K562 (cell line): ENCODE data around the gene SPPL2C. TPM values are rescaled to one million over a fixed set of nuclear protein-coding genes. Genes with fewer than 3 reads are reported as not detected.

Experiments
- ARHGAP35 ChIP-seq: fragments of 450-650 bp; IDR thresholded peaks from 2 replicates; pipeline ENCODE4 v1.6.1; 2018; ENCODE audit not compliant: partially characterized antibody
- ETS2 ChIP-seq: IDR thresholded peaks from 2 replicates; pipeline ENCODE4 v1.6.1; 2016; ENCODE audit warnings: borderline replicate concordance, missing genetic modification characterization, mild to moderate bottlenecking, moderate library complexity, missing compliant biosample characterization; ENCODE audit not compliant: poor library complexity, severe bottlenecking
- FOXJ2 ChIP-seq: fragments of 200-800 bp; sonication (Bioruptor generic); IDR thresholded peaks from 2 replicates; pipeline ENCODE4 v1.6.1; 2016; ENCODE audit warnings: missing genetic modification characterization, missing compliant biosample characterization
- GATA2 ChIP-seq: sonication (generic); formaldehyde crosslinking; IDR thresholded peaks from 2 replicates; pipeline ENCODE4 v1.4.0; 2020; ENCODE audit warnings: mild to moderate bottlenecking, missing genetic modification reagents
- KDM5B ChIP-seq: fragments of 200-600 bp; sonication (generic); IDR thresholded peaks from 2 replicates; pipeline ENCODE4 v1.6.1; 2012; ENCODE audit warnings: low read depth, mild to moderate bottlenecking, moderate library complexity, low read length, control low read depth, inconsistent platforms; ENCODE audit not compliant: insufficient replicate concordance
- MAFG ChIP-seq: fragments of 450-650 bp; conservative IDR thresholded peaks from 2 replicates; pipeline ENCODE4 v1.6.1; 2016; ENCODE audit warnings: missing genetic modification characterization, missing compliant biosample characterization
- MLLT1 ChIP-seq, 2 experiments: fragments of 450-650 bp; IDR thresholded peaks; 2 replicates each; pipeline ENCODE4 v1.6.1; 2016
- NCOA1 ChIP-seq: fragments of 450-650 bp; IDR thresholded peaks from 2 replicates; pipeline ENCODE4 v1.6.1; 2016; ENCODE audit warnings: low read depth
- POLR3A ChIP-seq: IDR thresholded peaks from 2 replicates; pipeline ENCODE4 v1.6.1; 2011; ENCODE audit warnings: borderline replicate concordance, mild to moderate bottlenecking, moderate library complexity; ENCODE audit not compliant: insufficient read length, insufficient read depth; ENCODE audit errors: extremely low read depth
- RBM25 ChIP-seq: fragments of 200-400 bp; formaldehyde crosslinking; IDR thresholded peaks from 2 replicates; pipeline ENCODE4 v1.6.1; 2018; ENCODE audit warnings: low read length, low read depth, moderate library complexity; ENCODE audit not compliant: severe bottlenecking
- SMARCC2 ChIP-seq: fragments of 450-650 bp; IDR thresholded peaks from 2 replicates; pipeline ENCODE4 v1.6.1; 2017; ENCODE audit warnings: antibody characterized with exemption, moderate library complexity, mild to moderate bottlenecking, low read depth
- SMC3 ChIP-seq: conservative IDR thresholded peaks from 2 replicates; pipeline ENCODE4 v1.6.1; 2011; ENCODE audit warnings: low read depth, low read length, improper control_type of control experiment; ENCODE audit not compliant: insufficient read depth
- SRSF1 ChIP-seq: fragments of 200-400 bp; formaldehyde crosslinking; IDR thresholded peaks from 2 replicates; pipeline ENCODE4 v1.6.1; 2017; ENCODE audit warnings: mild to moderate bottlenecking, low read depth, low read length, moderate library complexity
- ZNF174 ChIP-seq: fragments of 250-450 bp; sonication (Bioruptor Pico); IDR thresholded peaks from 2 replicates; pipeline ENCODE4 v1.4.0; 2020; ENCODE audit warnings: mild to moderate bottlenecking
- ZNF408 ChIP-seq: fragments of 250-450 bp; sonication (Bioruptor Pico); IDR thresholded peaks from 2 replicates; pipeline ENCODE4 v1.4.0; 2020; ENCODE audit warnings: low read depth, mild to moderate bottlenecking, moderate library complexity
- ZNF583 ChIP-seq: fragments of 250-450 bp; sonication (Bioruptor Pico); IDR thresholded peaks from 2 replicates; pipeline ENCODE4 v1.4.0; 2020
- ZNF766 ChIP-seq: fragments of 200-800 bp; sonication (Bioruptor generic); conservative IDR thresholded peaks from 2 replicates; pipeline ENCODE4 v1.6.1; 2016; ENCODE audit warnings: missing genetic modification characterization, missing compliant biosample characterization
- ZNF785 ChIP-seq: fragments of 250-450 bp; sonication (Bioruptor Pico); IDR thresholded peaks from 2 replicates; pipeline ENCODE4 v1.4.0; 2020; ENCODE audit warnings: mild to moderate bottlenecking
- polyA plus RNA-seq, 8 experiments: library from polyadenylated mRNA; depleted of rRNA in 4 of 8; stranded (reverse) in 5 of 8; unstranded in 3 of 8; fragments of >200 nt; fragmentation: Nextera tagmentation in 2 of 8; fragmentation: Illumina TruSeq in 1 of 8; extraction: Ambion mirVana in 2 of 8; extraction: Trizol in 1 of 8; gene quantifications; 2 replicates each; pipeline versions ENCODE4 v1.2.1 to v1.2.3, GENCODE V29; 2011 to 2014; ENCODE audit warnings: inconsistent platforms in 1 of 8, missing spikeins in 1 of 8
- total RNA-seq, 7 experiments: library from RNA; depleted of rRNA in 6 of 7; stranded (reverse); fragments of >200 nt in 6 of 7; fragmentation: Illumina TruSeq in 2 of 7; extraction: Trizol in 2 of 7; gene quantifications; 2 replicates each; pipeline versions ENCODE4 v1.2.1 to v1.2.3, GENCODE V29; 2011 to 2021; ENCODE audit warnings: low replicate concordance in 1 of 7
- TF ChIP-seq, protein P1 (sequence below): fragments of 450-650 bp; IDR thresholded peaks from 2 replicates; pipeline ENCODE4 v1.6.1; 2016; ENCODE audit warnings: missing biosample characterization, missing genetic modification characterization
- TF ChIP-seq, protein P2 (sequence below): fragments of 450-650 bp; formaldehyde crosslinking; IDR thresholded peaks from 2 replicates; pipeline ENCODE4 v1.4.0; 2022; ENCODE audit warnings: missing genetic modification characterization
- TF ChIP-seq, protein P3 (sequence below): fragments of 450-650 bp; IDR thresholded peaks from 2 replicates; pipeline ENCODE4 v1.6.1; 2017; ENCODE audit warnings: antibody characterized with exemption
- TF ChIP-seq, protein P4 (sequence below), 2 experiments: fragments of 450-650 bp in 1 of 2; sonication (generic) in 1 of 2; formaldehyde crosslinking; conservative IDR thresholded peaks; 2 replicates each; pipeline versions ENCODE4 v1.4.0 to v1.8.1; 2020 to 2022; ENCODE audit warnings: mild to moderate bottlenecking in 1 of 2, missing genetic modification reagents in 1 of 2

The SPPL2C gene
- total and polyA plus RNA-seq, 9 of the 15 experiments (the other 6 are each of a cell fraction or from before 2014, with no cell fraction given), result not detected

DNA sequence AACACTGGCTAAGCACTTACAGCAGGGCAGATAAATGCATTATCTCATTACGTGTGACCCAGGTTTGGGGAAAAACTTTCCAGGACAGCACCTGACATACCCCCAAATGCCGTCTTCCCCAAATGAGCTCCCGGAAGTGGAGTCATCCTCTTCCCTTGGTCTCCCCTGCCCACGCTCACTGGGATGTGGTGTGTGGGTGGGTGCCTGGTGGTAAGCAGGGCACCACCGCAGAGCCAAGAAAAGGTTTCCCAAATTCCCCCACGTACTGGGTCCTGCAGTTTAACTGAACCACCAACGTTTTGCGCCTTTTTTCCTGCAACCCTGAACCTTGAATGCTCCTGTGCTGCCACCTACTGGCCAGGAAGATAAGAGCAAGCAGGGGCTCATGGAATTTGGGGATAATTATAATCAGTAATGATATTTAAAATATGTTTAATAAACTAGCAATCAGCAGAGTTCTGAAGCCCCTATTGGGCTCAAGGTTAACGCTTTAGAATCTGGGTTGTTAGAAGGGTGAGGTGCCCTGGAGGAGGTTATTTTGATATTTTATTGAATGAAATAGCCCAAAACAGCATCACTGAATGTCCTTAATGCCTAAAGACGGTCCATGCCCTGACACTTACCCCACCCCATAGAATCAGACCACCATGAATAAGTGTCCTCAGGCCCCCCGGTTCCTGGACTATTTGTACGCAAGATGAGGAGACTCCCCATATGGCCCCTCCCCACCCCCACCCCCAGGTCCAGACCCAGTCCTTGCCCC lies 8.0 kb downstream of the SPPL2C start (continued):
- TF ChIP-seq, protein P1, sequence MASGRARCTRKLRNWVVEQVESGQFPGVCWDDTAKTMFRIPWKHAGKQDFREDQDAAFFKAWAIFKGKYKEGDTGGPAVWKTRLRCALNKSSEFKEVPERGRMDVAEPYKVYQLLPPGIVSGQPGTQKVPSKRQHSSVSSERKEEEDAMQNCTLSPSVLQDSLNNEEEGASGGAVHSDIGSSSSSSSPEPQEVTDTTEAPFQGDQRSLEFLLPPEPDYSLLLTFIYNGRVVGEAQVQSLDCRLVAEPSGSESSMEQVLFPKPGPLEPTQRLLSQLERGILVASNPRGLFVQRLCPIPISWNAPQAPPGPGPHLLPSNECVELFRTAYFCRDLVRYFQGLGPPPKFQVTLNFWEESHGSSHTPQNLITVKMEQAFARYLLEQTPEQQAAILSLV (tag), result no peak
- TF ChIP-seq ZNF583 (CRISPR knock-in tag) (no peak), MAFG (no peak), ZNF408 (no peak), ZNF785 (CRISPR knock-in tag) (no peak), ZNF766 (CRISPR knock-in tag) (no peak), SRSF1 (no peak), MLLT1 (IDR thresholded peaks at IDR 0.05) (no peak), ARHGAP35 (no peak), NCOA1 (no peak), SMC3 (peak; percentile 70), RBM25 (no peak), KDM5B (no peak), FOXJ2 (tag) (no peak), ETS2 (no peak), GATA2 (CRISPR knock-in tag) (no peak), ZNF174 (no peak), SMARCC2 (no peak), POLR3A (no peak)
- TF ChIP-seq, protein P2, sequence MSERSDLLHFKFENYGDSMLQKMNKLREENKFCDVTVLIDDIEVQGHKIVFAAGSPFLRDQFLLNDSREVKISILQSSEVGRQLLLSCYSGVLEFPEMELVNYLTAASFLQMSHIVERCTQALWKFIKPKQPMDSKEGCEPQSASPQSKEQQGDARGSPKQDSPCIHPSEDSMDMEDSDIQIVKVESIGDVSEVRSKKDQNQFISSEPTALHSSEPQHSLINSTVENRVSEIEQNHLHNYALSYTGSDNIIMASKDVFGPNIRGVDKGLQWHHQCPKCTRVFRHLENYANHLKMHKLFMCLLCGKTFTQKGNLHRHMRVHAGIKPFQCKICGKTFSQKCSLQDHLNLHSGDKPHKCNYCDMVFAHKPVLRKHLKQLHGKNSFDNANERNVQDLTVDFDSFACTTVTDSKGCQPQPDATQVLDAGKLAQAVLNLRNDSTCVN (CRISPR knock-in tag), result no peak
- TF ChIP-seq, protein P3, sequence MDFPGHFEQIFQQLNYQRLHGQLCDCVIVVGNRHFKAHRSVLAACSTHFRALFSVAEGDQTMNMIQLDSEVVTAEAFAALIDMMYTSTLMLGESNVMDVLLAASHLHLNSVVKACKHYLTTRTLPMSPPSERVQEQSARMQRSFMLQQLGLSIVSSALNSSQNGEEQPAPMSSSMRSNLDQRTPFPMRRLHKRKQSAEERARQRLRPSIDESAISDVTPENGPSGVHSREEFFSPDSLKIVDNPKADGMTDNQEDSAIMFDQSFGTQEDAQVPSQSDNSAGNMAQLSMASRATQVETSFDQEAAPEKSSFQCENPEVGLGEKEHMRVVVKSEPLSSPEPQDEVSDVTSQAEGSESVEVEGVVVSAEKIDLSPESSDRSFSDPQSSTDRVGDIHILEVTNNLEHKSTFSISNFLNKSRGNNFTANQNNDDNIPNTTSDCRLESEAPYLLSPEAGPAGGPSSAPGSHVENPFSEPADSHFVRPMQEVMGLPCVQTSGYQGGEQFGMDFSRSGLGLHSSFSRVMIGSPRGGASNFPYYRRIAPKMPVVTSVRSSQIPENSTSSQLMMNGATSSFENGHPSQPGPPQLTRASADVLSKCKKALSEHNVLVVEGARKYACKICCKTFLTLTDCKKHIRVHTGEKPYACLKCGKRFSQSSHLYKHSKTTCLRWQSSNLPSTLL, result no peak
- TF ChIP-seq, protein P4, sequence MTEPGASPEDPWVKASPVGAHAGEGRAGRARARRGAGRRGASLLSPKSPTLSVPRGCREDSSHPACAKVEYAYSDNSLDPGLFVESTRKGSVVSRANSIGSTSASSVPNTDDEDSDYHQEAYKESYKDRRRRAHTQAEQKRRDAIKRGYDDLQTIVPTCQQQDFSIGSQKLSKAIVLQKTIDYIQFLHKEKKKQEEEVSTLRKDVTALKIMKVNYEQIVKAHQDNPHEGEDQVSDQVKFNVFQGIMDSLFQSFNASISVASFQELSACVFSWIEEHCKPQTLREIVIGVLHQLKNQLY (CRISPR knock-in tag; conservative IDR thresholded peaks at IDR 0.05), result no peak
